ENCODE measurements around the gene SOX15. TPM values are rescaled to one million over a fixed set of nuclear protein-coding genes. Genes with fewer than 3 reads are reported as not detected.

Gene SOX15
- total RNA-seq, 6 donors from 2014 or later, result 0.63 to 1.5 (median 0.71) TPM; not detected in 3

DNA sequence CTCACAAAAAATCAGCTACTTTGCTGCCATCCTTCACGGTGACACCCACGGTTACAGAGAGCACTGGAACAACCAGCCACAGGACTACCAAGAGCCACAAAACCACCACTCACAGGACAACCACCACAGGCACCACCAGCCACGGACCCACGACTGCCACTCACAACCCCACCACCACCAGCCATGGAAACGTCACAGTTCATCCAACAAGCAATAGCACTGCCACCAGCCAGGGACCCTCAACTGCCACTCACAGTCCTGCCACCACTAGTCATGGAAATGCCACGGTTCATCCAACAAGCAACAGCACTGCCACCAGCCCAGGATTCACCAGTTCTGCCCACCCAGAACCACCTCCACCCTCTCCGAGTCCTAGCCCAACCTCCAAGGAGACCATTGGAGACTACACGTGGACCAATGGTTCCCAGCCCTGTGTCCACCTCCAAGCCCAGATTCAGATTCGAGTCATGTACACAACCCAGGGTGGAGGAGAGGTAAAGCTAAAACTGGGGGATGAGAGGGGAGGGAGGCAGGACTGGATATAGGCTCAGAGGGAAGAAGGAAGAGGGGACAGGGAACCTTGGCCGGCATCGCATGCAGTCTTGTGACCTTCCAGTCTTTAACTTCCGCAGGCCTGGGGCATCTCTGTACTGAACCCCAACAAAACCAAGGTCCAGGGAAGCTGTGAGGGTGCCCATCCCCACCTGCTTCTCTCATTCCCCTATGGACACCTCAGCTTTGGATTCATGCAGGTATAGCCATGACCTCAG lies 9.9 kb downstream of the SOX15 start:
- 56 to 69% methylated on average over 11 to 12 of the region's 12 CpGs for WGBS, 2 donors
- peak overlapping the region; percentile 92 to 96 (median 94) for H3K27ac ChIP-seq
- no peaks in the 10 kb centered on the region for H3K27me3 ChIP-seq
- H3K4me1 ChIP-seq, result peaks cover 63 to 90% (median 77%) of the 10 kb centered on the region in 4 donors
- DNase-seq (peak in 1 of 2 donors; percentile 31), ATAC-seq (ENCODE audit: low FRiP score in 2 of 2) (no peak)
- TF ChIP-seq, protein P1, sequence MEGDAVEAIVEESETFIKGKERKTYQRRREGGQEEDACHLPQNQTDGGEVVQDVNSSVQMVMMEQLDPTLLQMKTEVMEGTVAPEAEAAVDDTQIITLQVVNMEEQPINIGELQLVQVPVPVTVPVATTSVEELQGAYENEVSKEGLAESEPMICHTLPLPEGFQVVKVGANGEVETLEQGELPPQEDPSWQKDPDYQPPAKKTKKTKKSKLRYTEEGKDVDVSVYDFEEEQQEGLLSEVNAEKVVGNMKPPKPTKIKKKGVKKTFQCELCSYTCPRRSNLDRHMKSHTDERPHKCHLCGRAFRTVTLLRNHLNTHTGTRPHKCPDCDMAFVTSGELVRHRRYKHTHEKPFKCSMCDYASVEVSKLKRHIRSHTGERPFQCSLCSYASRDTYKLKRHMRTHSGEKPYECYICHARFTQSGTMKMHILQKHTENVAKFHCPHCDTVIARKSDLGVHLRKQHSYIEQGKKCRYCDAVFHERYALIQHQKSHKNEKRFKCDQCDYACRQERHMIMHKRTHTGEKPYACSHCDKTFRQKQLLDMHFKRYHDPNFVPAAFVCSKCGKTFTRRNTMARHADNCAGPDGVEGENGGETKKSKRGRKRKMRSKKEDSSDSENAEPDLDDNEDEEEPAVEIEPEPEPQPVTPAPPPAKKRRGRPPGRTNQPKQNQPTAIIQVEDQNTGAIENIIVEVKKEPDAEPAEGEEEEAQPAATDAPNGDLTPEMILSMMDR (IDR thresholded peaks at IDR 0.05), result no peak
- TF ChIP-seq POLR2A (IDR thresholded peaks at IDR 0.05), result peak in 1 of 4 donors; percentile 20
- no peaks in the 10 kb centered on the region for H3K9me3 ChIP-seq
- peak overlapping the region; percentile 3 to 83 (median 54) for H3K4me3 ChIP-seq
- peaks cover 34 to 42% (median 38%) of the 10 kb centered on the region in 4 donors for H3K36me3 ChIP-seq

DNA sequence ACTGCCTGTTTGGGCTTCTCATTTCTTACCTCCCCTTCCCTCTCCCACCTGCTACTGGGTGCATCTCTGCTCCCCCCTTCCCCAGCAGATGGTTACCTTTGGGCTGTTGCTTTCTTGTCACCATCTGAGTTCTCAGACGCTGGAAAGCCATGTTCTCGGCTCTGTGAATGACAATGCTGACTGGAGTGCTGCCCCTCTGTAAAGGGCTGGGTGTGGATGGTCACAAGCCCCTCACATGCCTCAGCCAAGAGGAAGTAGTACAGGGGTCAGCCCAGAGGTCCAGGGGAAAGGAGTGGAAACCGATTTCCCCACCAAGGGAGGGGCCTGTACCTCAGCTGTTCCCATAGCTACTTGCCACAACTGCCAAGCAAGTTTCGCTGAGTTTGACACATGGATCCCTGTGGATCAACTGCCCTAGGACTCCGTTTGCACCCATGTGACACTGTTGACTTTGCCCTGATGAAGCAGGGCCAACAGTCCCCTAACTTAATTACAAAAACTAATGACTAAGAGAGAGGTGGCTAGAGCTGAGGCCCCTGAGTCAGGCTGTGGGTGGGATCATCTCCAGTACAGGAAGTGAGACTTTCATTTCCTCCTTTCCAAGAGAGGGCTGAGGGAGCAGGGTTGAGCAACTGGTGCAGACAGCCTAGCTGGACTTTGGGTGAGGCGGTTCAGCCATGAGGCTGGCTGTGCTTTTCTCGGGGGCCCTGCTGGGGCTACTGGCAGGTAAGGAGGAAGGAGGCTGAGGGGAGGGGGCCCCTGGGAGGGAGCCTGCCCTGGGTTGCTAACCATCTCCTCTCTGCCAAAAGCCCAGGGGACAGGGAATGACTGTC lies 10.7 kb downstream of the SOX15 start, which contains the start of gene CD68:
CD68 (plus strand) TSS at position 638 of the 833 bp plus-strand sequence; CDS start at position 678, 40 bp downstream.
- peaks cover 63 to 90% (median 77%) of the 10 kb centered on the region in 4 donors for H3K4me1 ChIP-seq
- peak within 1 kb of the TSS; percentile 3 to 83 (median 54) for H3K4me3 ChIP-seq
- ATAC-seq (ENCODE audit: low FRiP score in 2 of 2) (peak; percentile 70 to 75), DNase-seq (peak in 1 of 2 donors; percentile 90)
- 16 to 19% methylated on average over 5 to 7 of the region's 7 CpGs for WGBS, 2 donors
- peak within 1 kb of the TSS; percentile 92 to 96 (median 94) for H3K27ac ChIP-seq
- peaks cover 42 to 50% (median 46%) of the 10 kb centered on the region in 4 donors for H3K36me3 ChIP-seq
- peak in 3 of 4 donors; percentile 42 to 88 (median 49) for TF ChIP-seq POLR2A (IDR thresholded peaks at IDR 0.05)
- TF ChIP-seq POLR2AphosphoS5 (IDR thresholded peaks at IDR 0.05), result peak; percentile 78 to 85
- TF ChIP-seq, protein P1 (IDR thresholded peaks at IDR 0.05), result no peak
- peak in 2 of 4 donors; percentile 48 to 86 for TF ChIP-seq EP300 (IDR thresholded peaks at IDR 0.05)
- H3K9me3 ChIP-seq, result no peaks in the 10 kb centered on the region
- H3K27me3 ChIP-seq, result no peaks in the 10 kb centered on the region

DNA sequence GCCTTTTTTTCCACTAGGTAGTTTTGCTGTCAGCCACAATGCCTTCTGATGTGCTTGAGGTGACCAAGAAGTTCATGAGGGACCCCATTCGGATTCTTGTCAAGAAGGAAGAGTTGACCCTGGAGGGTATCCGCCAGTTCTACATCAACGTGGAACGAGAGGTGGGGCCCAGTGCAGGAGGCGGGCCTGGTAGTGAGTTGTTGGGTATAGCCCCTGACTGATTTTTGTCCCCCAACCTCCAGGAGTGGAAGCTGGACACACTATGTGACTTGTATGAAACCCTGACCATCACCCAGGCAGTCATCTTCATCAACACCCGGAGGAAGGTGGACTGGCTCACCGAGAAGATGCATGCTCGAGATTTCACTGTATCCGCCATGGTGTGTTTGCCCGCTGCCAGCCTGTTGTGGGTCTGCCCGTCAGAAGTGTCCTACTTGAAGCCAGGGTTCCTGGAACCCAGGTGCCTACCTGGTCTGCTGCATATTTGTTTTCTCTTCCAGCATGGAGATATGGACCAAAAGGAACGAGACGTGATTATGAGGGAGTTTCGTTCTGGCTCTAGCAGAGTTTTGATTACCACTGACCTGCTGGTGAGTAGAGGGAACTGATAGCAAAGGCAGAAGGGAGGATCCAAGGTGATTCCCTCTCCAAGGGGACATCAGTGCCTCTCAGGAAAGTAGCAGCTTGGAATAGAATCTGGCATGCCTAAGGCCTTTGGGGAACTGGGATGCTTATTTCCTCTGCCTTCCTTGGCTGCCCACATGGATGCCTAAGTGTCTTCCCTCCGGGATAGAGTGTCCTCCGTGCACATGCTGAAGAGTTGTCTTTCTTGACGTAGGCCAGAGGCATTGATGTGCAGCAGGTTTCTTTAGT lies 12.3 kb downstream of the SOX15 start:
- no peak for DNase-seq
- TF ChIP-seq POLR2AphosphoS5 (IDR thresholded peaks at IDR 0.05) (no peak), EP300 (IDR thresholded peaks at IDR 0.05) (no peak), POLR2A (IDR thresholded peaks at IDR 0.05) (no peak)
- TF ChIP-seq, protein P1 (IDR thresholded peaks at IDR 0.05), result no peak
- Histone ChIP-seq H3K36me3 (peaks cover 44 to 55% (median 49%) of the 10 kb centered on the region in 4 donors), H3K4me3 (peak overlapping the region in 1 of 4 donors; percentile 83), H3K9me3 (no peaks in the 10 kb centered on the region), H3K27me3 (no peaks in the 10 kb centered on the region), H3K4me1 (peaks cover 59 to 86% (median 71%) of the 10 kb centered on the region in 4 donors), H3K27ac (peak overlapping the region in 3 of 4 donors; percentile 94 to 96 (median 95))
- WGBS, 2 donors, result 86 to 87% methylated on average over 17 of the region's 17 CpGs
- ATAC-seq (ENCODE audit: low FRiP score in 2 of 2), result no peak

DNA sequence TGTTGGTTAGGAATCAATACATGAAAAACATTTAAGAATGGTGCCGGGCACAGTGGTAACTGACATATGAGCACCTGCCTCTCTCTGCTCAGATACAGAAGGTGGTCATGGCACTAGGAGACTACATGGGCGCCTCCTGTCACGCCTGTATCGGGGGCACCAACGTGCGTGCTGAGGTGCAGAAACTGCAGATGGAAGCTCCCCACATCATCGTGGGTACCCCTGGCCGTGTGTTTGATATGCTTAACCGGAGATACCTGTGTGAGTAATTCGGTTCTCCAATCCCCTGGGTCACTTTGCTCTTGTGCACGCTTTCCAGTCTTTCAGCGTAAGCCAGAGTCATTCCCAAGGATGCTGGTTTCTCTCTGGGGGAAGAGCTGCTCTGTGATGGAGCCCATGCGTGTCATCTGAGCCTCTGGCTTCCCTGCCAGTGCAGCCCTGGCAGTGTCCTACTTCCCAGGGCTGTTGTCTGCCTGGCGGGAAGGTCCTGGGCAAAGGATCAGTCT lies 13.4 kb downstream of the SOX15 start:
- Histone ChIP-seq H3K9me3 (no peaks in the 10 kb centered on the region), H3K4me1 (peaks cover 55 to 79% (median 69%) of the 10 kb centered on the region in 4 donors), H3K27ac (no peak overlapping the region), H3K36me3 (peaks cover 44 to 55% (median 49%) of the 10 kb centered on the region in 4 donors), H3K27me3 (no peaks in the 10 kb centered on the region), H3K4me3 (peak overlapping the region in 1 of 4 donors; percentile 75)
- 79 to 87% methylated on average over 14 of the region's 14 CpGs for WGBS, 2 donors
- TF ChIP-seq EP300 (IDR thresholded peaks at IDR 0.05) (no peak), POLR2AphosphoS5 (IDR thresholded peaks at IDR 0.05) (no peak), POLR2A (IDR thresholded peaks at IDR 0.05) (no peak)
- TF ChIP-seq, protein P1 (IDR thresholded peaks at IDR 0.05), result no peak
- no peak for DNase-seq
- no peak for ATAC-seq (ENCODE audit: low FRiP score in 2 of 2)

Data from upper lobe of left lung (tissue), 6 donors.